GM18498 (cell line): ENCODE measurements around the gene MIA3.
"Not testable (repeated sequence)": the region's sequence is repeated elsewhere in the genome, so short reads cannot be mapped to it uniquely, and the experiment has no call there.

Source experiments
- ATAC-seq: cut with Tn5 transposase; IDR thresholded peaks from one replicate; pipeline ENCODE4 v1.9.1; 2021; ENCODE audit warnings: mild to moderate bottlenecking, moderate library complexity; ENCODE audit not compliant: unreplicated experiment

Gene MIA3

DNA sequence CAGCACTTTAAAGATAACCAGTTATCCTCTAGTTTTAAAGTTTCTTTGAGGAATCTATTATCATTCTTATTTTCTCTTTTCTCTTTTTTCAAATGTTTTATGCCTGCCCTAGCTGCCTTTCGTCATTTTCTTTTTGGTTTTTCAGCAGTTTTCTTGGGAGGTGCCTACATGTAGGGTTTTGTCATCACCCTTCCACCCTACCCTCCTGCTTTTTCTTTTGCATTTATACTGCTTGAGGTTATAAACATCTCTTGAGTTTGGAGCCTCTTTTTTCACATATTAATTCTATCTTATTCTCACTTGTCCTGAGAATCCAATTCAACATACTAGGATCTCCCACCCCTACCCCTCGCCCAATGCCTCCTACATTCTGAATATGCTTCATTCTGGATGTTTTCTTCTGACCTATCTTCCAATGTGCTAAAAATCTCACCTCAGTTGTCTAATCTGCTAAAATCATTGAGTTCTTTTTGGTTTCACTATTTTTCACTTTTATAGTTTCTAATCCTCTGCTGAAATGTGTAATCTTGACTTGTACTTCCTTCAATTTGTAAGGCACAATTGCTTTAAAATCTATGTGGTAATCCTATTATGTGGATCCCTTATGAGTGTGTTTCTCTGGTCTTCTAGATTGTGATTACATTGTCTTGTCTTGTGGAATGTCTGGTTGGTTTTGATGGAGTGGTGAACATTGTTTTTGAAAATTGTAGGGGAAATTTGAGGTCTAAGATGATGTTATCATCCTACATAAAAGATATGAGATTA lies 38.7 kb downstream of the MIA3 start:
- ATAC-seq: no peak

DNA sequence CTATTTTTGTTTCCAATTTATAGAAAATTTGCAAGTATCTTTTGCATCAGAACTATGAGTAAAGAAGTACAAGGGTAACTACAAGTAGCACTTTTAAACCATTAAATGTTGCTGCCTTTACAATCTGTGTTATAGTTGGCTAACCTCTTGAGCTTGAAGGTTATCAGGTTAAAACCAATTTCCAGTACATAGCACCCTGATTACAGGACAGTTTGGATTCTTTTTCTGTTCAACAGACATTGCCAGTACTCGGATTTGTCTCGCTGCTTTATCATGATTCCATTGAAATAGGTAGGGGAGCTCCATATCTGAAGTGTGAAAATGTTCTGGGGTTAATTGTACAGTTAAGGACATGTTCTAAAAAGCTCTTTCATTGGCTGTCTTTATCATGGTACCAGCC lies 40.0 kb downstream of the MIA3 start:
- no peak for ATAC-seq

DNA sequence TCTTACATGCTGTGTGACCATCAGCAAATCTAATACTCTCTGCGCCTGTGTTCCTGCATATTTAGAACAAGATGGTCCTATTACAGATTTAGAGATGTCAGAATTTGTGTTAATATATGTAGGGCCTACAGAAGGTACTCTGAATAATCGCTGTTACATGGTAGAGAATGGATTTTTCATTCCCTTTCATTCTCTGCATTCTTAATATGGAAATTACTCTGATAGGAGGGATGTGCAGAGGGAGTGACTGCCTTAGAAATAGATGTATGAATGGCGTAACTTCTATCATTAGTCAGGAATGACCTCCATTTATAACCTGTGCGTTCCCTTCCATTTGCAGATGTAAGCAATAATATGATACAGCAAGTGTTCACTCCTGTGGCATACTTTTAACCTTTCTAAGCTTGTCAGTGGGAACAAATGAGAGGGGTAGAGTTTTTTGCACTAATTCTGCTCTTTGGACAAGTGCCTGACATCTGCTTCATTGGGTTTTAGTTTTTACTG lies 45.6 kb downstream of the MIA3 start:
- ATAC-seq: no peak

- no peak for ATAC-seq
Observed at GRCh38 chr1:222665964-222666363, 48.1 kb downstream of the MIA3 start.

DNA sequence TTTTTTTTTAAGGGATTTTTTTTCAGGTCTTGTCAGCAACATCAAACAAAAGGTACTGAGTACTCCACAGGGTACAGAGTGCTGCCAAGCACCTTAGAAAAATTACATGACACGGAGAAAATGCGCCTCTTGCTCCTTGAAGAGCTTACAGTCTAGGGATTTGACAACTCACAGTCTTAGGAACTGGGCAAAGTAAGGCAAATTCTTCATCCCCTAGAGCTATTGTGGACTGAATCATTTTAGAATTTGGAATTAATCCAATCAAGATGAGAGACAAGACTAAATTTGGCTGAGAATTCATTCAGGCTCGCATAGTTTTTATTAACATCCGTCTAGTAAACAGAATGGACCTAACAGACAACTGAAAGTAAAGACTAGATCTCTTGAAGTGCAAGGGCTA lies 50.3 kb downstream of the MIA3 start:
- ATAC-seq: not testable (repeated sequence)

GRCh38 chr1:222669107-222669506 lies 51.2 kb downstream of the MIA3 start:
- not testable (repeated sequence) for ATAC-seq

DNA sequence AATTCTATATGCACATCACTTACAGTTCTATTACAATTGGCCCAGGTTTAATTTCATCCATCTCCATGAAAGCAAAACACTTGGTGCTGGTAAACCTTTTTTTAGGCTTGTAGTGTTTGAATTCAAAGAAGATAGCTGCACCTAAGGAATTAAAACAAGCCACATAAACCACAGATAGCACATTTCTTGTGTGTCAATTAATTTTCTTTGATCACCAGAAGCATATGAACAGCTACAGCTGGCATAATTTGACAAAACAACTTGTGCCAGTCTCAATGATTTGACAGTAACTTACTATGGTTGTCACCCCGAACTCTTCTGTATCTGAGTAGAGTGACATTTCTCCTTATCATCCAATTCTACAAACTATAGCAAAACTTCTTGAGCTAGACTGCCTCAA lies 52.2 kb downstream of the MIA3 start:
- ATAC-seq: no peak

GRCh38 chr1:222680080-222680479 lies 62.2 kb downstream of the MIA3 start:
- ATAC-seq: no peak

DNA sequence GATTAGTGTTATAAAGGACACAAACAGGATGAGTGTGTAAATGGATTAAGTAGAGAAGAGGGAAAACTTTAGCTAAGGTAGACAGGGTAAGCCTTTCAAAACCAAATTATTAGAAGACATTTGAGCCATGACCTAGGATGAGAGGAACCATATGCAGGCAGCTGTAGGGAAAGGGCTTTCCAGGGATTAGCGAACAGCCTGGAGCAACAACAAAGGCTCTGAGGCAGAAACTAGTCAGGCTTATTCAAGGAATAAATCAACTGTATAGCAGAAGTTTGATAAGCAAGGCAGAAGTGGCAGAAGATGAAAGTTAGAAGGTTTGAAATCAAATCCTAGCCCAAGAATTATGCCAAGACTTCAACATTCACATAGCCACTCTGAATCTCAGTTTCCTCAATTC lies 73.1 kb downstream of the MIA3 start:
- ATAC-seq: no peak

DNA sequence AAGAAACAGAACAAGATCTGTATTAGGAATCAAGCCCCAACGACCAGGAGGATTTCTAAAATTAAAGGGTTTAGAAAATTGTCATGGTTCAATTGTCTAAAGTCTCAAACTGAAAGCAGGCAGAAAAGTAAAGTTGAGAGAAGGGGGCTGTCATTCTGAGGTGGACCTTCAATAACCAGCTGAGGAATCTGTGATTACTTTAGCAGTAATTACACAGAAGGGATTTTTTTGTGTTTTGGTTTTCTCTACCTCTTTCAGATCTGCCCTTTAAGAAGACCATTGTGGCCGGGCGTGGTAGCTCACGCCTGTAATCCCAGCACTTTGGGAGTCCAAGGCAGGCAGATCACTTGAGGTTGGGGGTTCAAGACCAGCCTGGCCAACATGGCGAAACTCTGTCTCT lies 77.0 kb downstream of the MIA3 start:
- no peak for ATAC-seq

GRCh38 chr1:222696741-222697140 lies 78.8 kb downstream of the MIA3 start:
- ATAC-seq: no peak

DNA sequence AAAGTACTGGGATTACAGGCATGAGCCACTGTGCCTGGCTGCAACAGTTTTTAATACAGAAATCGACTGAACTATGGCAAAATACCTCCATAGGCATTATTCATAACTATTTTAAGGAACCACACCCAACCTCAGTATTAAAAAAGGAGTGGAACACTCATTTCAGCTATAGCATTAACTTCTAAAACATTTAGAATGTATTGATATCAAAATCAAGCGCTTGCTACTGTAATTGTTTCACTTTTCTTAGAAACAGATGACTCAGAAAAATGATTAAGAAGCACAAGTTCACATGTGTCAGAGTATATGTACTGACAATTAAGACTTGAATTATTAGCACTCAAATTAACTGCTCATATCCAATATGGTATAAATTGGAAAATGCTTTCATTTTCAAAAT lies 79.3 kb downstream of the MIA3 start:
- ATAC-seq: no peak

GRCh38 chr1:222697826-222698225 lies 79.9 kb downstream of the MIA3 start:
- no peak for ATAC-seq

GRCh38 chr1:222702210-222702609 lies 84.3 kb downstream of the MIA3 start:
- no peak for ATAC-seq

GRCh38 chr1:222704260-222704659 lies 86.4 kb downstream of the MIA3 start:
- no peak for ATAC-seq

DNA sequence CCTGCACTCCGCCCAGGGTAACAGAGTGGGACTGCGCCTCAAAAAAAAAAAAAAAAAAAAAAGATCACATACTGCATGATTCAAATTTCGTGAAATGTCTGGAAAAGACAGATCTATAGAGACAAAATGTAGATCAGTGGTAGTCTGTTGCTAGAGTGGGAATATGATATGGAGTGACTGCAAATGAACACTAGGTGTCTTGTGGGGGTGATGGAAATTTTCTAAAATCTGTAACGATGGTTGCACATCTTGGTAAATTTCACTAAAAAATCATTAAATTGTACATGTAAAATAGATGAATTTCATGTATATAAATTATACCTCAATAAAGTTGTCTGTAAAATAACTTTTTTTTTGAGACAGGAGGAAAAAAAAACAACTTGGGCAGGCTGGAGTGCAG lies 88.9 kb downstream of the MIA3 start:
- ATAC-seq: no peak

GRCh38 chr1:222709700-222710153 lies 91.8 kb downstream of the MIA3 start:
- no peak for ATAC-seq

DNA sequence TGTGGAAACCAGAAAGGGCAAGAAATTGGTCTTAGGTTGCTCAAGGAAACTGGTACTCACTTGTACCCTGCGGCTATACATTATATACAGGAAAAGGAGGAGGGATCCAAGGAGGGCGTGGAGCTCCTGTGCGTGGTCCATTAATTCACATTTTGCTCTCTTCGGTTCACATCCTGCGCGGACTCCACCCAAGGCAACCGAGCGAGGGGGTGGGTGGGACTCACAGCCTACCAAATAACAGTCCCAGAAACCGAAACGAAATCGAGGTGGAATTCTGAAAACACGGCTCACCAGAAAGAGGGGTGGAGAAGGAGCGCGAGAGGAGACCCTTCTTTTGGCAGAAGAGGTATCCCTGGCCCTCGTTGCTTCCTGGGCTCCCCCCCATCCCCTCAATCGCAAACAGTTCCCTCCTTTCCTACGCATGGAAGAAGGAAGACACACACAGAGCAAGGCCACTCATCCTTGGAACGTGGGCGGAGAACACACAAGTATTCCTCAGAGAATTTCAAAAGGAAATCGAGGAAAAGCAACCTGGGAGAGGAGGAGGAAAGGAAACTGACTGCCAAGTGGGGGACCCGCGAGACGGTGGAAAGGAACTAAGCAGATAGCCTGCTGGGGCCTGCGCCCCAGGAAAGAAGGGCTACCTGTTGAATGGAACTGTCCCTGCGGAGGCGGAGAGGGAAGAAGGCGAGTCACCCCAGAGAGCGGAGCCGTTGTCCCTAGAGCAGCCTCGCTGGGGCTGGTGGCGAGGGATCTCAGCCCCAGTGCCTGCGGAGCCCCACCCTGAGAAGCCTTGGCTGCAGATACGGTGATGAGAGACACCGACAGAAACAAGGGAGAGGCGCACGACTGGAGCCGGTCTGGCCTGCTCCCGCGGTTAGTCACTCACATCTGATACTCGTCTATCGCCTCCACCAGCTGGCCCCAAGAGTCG lies 93.7 kb downstream of the MIA3 start:
- ATAC-seq: peak; percentile 35

GRCh38 chr1:222712253-222713090 lies 94.6 kb downstream of the MIA3 start, which contains the start of the genes AIDA and BROX:
TSS of gene AIDA (minus strand) at chr1:222712491. CDS start at chr1:222712317, 174 bp downstream.
TSS of gene BROX (plus strand) at chr1:222712564. CDS start at chr1:222715700, 3,136 bp downstream.
- peak; percentile 81 for ATAC-seq

DNA sequence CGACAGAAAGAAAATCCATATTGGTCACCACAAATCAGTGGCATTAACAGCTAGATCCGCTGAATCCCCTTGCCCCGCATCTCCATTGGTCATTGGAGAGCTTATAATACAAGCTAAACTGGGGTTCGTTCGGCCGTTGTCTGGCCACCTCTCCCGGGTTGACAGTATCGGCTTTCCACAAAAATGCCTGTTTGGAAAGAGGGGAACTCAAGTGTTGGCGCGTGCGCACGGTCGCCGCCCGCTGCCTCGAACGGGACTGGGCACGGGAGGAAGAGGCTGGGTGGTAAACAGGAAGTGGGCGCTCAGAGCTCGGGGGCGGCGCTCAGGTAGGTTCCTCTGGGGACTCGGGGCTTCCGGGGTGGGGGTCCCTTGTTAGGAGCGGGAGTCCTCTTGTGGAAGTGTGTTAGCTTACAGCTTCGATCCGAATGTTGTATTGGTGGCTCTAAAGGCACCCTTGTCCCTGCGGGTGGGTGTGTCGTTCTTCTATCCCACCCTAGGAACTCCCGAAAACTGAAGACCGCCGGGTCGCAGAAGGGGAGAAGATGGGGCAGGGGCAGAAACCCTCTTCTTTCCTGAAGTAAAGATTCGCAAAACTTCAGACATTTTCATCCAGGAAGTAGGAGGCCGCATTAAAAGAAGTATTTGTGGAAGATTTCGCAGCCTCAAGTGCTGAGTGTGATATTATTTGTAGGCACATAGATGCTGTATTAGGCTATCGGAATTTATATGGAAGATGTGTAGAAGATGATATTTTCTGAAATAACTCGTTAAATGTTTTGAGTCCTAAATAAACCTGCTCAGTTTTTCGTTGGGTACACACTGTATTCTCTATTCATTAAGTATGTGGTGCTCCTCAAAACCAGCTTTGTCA lies 95.4 kb downstream of the MIA3 start:
- ATAC-seq: peak; percentile 71
